CD14-positive monocyte (primary cell): ENCODE results near the gene SGMS1. TPM values are rescaled to one million over a fixed set of nuclear protein-coding genes. Genes with fewer than 3 reads are reported as not detected.

Source experiments
- DNase-seq, 3 donors: peaks; one replicate each; pipeline ENCODE4 v3.0.0-alpha.2; 2011 to 2022
- H2AFZ ChIP-seq: 2 replicates; pipeline ENCODE4 v1.6.0; 2012; ENCODE audit warnings: mild to moderate bottlenecking, low read depth, low read length, inconsistent platforms; ENCODE audit not compliant: insufficient read depth, poor library complexity, severe bottlenecking
- H3K27ac ChIP-seq, 2 donors: 1 replicate in 1 of 2; 2 replicates in 1 of 2; pipeline ENCODE4 v1.5.1; 2012 to 2013; ENCODE audit warnings: low read length in 2 of 2, control low read depth in 1 of 2, inconsistent platforms in 1 of 2, low read depth in 1 of 2, mild to moderate bottlenecking in 1 of 2
- H3K27me3 ChIP-seq, 2 donors: one replicate each; pipeline versions ENCODE4 v1.6.0 to v1.6.1; 2011 to 2013; ENCODE audit warnings: low read length in 2 of 2; ENCODE audit not compliant: control insufficient read depth in 2 of 2, insufficient read depth in 2 of 2
- H3K36me3 ChIP-seq, 2 donors: replicated peaks in 1 of 2; 1 replicate in 1 of 2; 2 replicates in 1 of 2; pipeline versions ENCODE4 v1.5.1 to v1.6.1; 2012 to 2013; ENCODE audit warnings: low read length in 2 of 2, control low read depth in 1 of 2, inconsistent platforms in 1 of 2, mild to moderate bottlenecking in 1 of 2; ENCODE audit not compliant: insufficient read depth in 2 of 2, control insufficient read depth in 1 of 2
- H3K4me1 ChIP-seq, 2 donors: 1 replicate in 1 of 2; 2 replicates in 1 of 2; pipeline versions ENCODE4 v1.5.1 to v1.6.1; 2012 to 2013; ENCODE audit warnings: low read length in 2 of 2, control low read depth in 1 of 2, inconsistent platforms in 1 of 2, mild to moderate bottlenecking in 1 of 2, moderate library complexity in 1 of 2; ENCODE audit not compliant: insufficient read depth in 2 of 2, control insufficient read depth in 1 of 2
- H3K4me2 ChIP-seq: replicated peaks from 2 replicates; pipeline ENCODE3; 2012; ENCODE audit warnings: low read length, moderate library complexity, mild to moderate bottlenecking; ENCODE audit not compliant: poor library complexity, severe bottlenecking; ENCODE audit errors: extremely low read depth
- H3K4me3 ChIP-seq, 3 experiments: fragments of 200-600 bp in 1 of 3; sonication (generic) in 1 of 3; replicated peaks in 1 of 3; 1 replicate in 2 of 3; 2 replicates in 1 of 3; pipeline ENCODE4 v1.5.1; 2011 to 2013; ENCODE audit warnings: low read length in 3 of 3, mild to moderate bottlenecking in 3 of 3, control low read depth in 2 of 3, low read depth in 2 of 3, inconsistent platforms in 1 of 3, moderate library complexity in 1 of 3
- H3K79me2 ChIP-seq: 2 replicates; pipeline ENCODE4 v1.6.0; 2012; ENCODE audit warnings: mild to moderate bottlenecking, control low read depth, inconsistent platforms, low read length, moderate library complexity; ENCODE audit not compliant: insufficient read depth
- H3K9ac ChIP-seq: 2 replicates; pipeline ENCODE4 v1.6.0; 2017; ENCODE audit warnings: low read length, mild to moderate bottlenecking; ENCODE audit not compliant: insufficient read depth, poor library complexity, severe bottlenecking
- H3K9me3 ChIP-seq, 2 donors: replicated peaks in 1 of 2; 1 replicate in 1 of 2; 2 replicates in 1 of 2; pipeline versions ENCODE4 v1.5.1 to v1.6.1; 2012 to 2013; ENCODE audit warnings: low read length in 2 of 2, control low read depth in 1 of 2; ENCODE audit not compliant: control insufficient read depth in 1 of 2, insufficient read depth in 1 of 2
- H4K20me1 ChIP-seq: 2 replicates; pipeline ENCODE4 v1.6.0; 2012; ENCODE audit warnings: mild to moderate bottlenecking, low read length, control low read depth, moderate library complexity; ENCODE audit not compliant: insufficient read depth
- H3K27ac Mint-ChIP-seq, 7 donors: one replicate each; pipeline ENCODE4 v1.8.0; 2020; ENCODE audit warnings: mild to moderate bottlenecking in 7 of 7, mixed read lengths in 7 of 7, moderate library complexity in 6 of 7, inconsistent platforms in 2 of 7
- H3K27me3 Mint-ChIP-seq, 3 donors: one replicate each; pipeline ENCODE4 v1.8.0; 2021 to 2022; ENCODE audit warnings: low read depth in 3 of 3, mild to moderate bottlenecking in 3 of 3, mixed read lengths in 3 of 3, moderate library complexity in 3 of 3, inconsistent platforms in 1 of 3
- H3K36me3 Mint-ChIP-seq, 2 donors: one replicate each; pipeline ENCODE4 v1.8.0; 2020; ENCODE audit warnings: mixed read lengths in 2 of 2, inconsistent platforms in 1 of 2, mild to moderate bottlenecking in 1 of 2
- H3K4me1 Mint-ChIP-seq: one replicate; pipeline ENCODE4 v1.8.0; 2020; ENCODE audit warnings: mild to moderate bottlenecking, mixed read lengths
- H3K4me3 Mint-ChIP-seq, 2 donors: one replicate each; pipeline ENCODE4 v1.8.0; 2020; ENCODE audit warnings: mild to moderate bottlenecking in 2 of 2, mixed read lengths in 2 of 2, moderate library complexity in 1 of 2
- H3K9me3 Mint-ChIP-seq, 7 donors: one replicate each; pipeline ENCODE4 v1.8.0; 2020 to 2022; ENCODE audit warnings: mixed read lengths in 7 of 7, mild to moderate bottlenecking in 6 of 7, moderate library complexity in 6 of 7, inconsistent platforms in 2 of 7
- WGBS: methylation state at CpG from one replicate; pipeline ENCODE4 v1.1.5; 2013; ENCODE audit warnings: missing lambda C conversion rate; ENCODE audit not compliant: insufficient coverage; 5-methylcytosine and 5-hydroxymethylcytosine counted together
- intact Hi-C, 2 donors: fragments of 100-400 bp; cut with micrococcal nuclease; formaldehyde crosslinking; loops; one replicate each; pipeline versions ENCODE4 v1.15.0 to v1.15.1; 2023
- polyA plus RNA-seq, 3 donors: library from polyadenylated mRNA; depleted of rRNA in 1 of 3; unstranded in 2 of 3; stranded (reverse) in 1 of 3; fragments of 300-500 nt in 2 of 3; fragments of >200 nt in 1 of 3; fragmentation: Illumina TruSeq in 2 of 3; gene quantifications; 1 replicate in 2 of 3; 2 replicates in 1 of 3; pipeline ENCODE4 v1.2.3, GENCODE V29; 2012 to 2021
- TF ChIP-seq, protein P1 (sequence below): fragments of 200-600 bp; IDR thresholded peaks from one replicate; pipeline ENCODE4 v1.8.0; 2022; ENCODE audit warnings: antibody characterized with exemption, mild to moderate bottlenecking

SGMS1 gene
- polyA plus RNA-seq, 3 donors: 19.5 to 20.6 (median 20.4) TPM

- Mint-ChIP-seq H3K27ac (no peak overlapping the region), H3K4me3 (no peak overlapping the region), H3K9me3 (no peaks in the 10 kb centered on the region), H3K4me1 (peaks cover 7% of the 10 kb centered on the region), H3K36me3 (peaks cover 2 to 15% of the 10 kb centered on the region in 2 donors), H3K27me3 (no peaks in the 10 kb centered on the region)
- H3K79me2 ChIP-seq: peaks cover 3% of the 10 kb centered on the region
- no peak overlapping the region for H3K9ac ChIP-seq
- no peaks in the 10 kb centered on the region for H4K20me1 ChIP-seq
- DNase-seq: no peak
- intact Hi-C loops: loop anchor here in 1 of 2 donors (10.0 kb wide), 2 partner anchors 213 to 563 kb away; partner anchors contain the start of gene WASHC2A
- no peak overlapping the region for H3K27ac ChIP-seq
- H2AFZ ChIP-seq: no peak overlapping the region
- 100% methylated on average over 3 of the region's 4 CpGs for WGBS
- no peaks in the 10 kb centered on the region for H3K9me3 ChIP-seq
- H3K4me1 ChIP-seq: peaks cover 9 to 13% of the 10 kb centered on the region in 2 donors
- H3K4me3 ChIP-seq: no peak overlapping the region
- no peaks in the 10 kb centered on the region for H3K36me3 ChIP-seq
- H3K4me2 ChIP-seq: no peak overlapping the region
- TF ChIP-seq, protein P1, sequence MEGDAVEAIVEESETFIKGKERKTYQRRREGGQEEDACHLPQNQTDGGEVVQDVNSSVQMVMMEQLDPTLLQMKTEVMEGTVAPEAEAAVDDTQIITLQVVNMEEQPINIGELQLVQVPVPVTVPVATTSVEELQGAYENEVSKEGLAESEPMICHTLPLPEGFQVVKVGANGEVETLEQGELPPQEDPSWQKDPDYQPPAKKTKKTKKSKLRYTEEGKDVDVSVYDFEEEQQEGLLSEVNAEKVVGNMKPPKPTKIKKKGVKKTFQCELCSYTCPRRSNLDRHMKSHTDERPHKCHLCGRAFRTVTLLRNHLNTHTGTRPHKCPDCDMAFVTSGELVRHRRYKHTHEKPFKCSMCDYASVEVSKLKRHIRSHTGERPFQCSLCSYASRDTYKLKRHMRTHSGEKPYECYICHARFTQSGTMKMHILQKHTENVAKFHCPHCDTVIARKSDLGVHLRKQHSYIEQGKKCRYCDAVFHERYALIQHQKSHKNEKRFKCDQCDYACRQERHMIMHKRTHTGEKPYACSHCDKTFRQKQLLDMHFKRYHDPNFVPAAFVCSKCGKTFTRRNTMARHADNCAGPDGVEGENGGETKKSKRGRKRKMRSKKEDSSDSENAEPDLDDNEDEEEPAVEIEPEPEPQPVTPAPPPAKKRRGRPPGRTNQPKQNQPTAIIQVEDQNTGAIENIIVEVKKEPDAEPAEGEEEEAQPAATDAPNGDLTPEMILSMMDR: no peak
- no peaks in the 10 kb centered on the region for H3K27me3 ChIP-seq
Measured at GRCh38 chr10:50627896-50628295, 4.1 kb upstream of the SGMS1 start.

DNA sequence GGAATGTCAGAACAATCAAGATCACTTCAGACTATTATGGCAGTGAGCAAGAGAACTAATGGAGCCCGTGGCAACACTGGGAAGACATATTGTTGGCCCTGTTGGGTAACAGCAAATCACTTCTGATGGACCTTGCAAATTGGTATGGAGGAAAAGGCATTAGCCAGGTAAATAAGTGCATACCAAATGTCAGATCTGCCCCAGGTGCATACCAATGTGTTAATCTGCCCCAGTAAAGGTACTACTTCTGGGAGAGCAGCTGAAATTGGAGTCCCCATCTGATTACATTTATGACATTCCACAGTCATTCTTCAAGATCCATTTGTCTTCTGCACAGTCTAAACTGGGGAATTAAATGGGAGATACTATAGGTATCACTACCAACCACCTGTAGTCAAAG, 3.7 kb upstream of the SGMS1 start:
- H3K27me3 Mint-ChIP-seq: no peaks in the 10 kb centered on the region
- no peak overlapping the region for H3K9ac ChIP-seq
- no peaks in the 10 kb centered on the region for H3K9me3 Mint-ChIP-seq
- H3K4me1 Mint-ChIP-seq: peaks cover 10% of the 10 kb centered on the region
- H3K4me1 ChIP-seq: peaks cover 9 to 16% of the 10 kb centered on the region in 2 donors
- no peaks in the 10 kb centered on the region for H3K27me3 ChIP-seq
- no peak overlapping the region for H3K4me3 ChIP-seq
- no peaks in the 10 kb centered on the region for H3K36me3 ChIP-seq
- H3K79me2 ChIP-seq: peaks cover 5% of the 10 kb centered on the region
- no peak overlapping the region for H3K4me2 ChIP-seq
- TF ChIP-seq, protein P1: no peak
- H3K27ac Mint-ChIP-seq: no peak overlapping the region
- H3K9me3 ChIP-seq: no peaks in the 10 kb centered on the region
- DNase-seq: no peak
- peaks cover 2 to 15% of the 10 kb centered on the region in 2 donors for H3K36me3 Mint-ChIP-seq
- intact Hi-C loops: loop anchor here in 1 of 2 donors (10.0 kb wide), 2 partner anchors 213 to 563 kb away; partner anchors contain the start of gene WASHC2A
- WGBS: no CpG with 5 or more reads among the region's 1 CpG
- no peak overlapping the region for H3K4me3 Mint-ChIP-seq
- H4K20me1 ChIP-seq: no peaks in the 10 kb centered on the region
- no peak overlapping the region for H2AFZ ChIP-seq
- no peak overlapping the region for H3K27ac ChIP-seq
